Memory B cell (primary cell): ENCODE results near the gene CACNA1C.

ENCODE experiments used
- ATAC-seq: fragments of 150-1000 bp; cut with Tn5 transposase; 2 replicates; pipeline ENCODE4 v1.10.0; 2021; ENCODE audit warnings: low read depth, mild to moderate bottlenecking, moderate library complexity
- DNase-seq, 2 donors: peaks; one replicate each; pipeline ENCODE4 v3.0.0; 2022; ENCODE audit warnings: low spot score in 2 of 2
- H3K27ac Mint-ChIP-seq: one replicate; pipeline ENCODE4 v1.8.0; 2022; ENCODE audit warnings: mild to moderate bottlenecking, moderate library complexity, mixed read lengths
- H3K27me3 Mint-ChIP-seq: one replicate; pipeline ENCODE4 v1.8.0; 2022; ENCODE audit warnings: mixed read lengths
- H3K36me3 Mint-ChIP-seq: one replicate; pipeline ENCODE4 v1.8.0; 2022; ENCODE audit warnings: mild to moderate bottlenecking, mixed read lengths
- H3K4me1 Mint-ChIP-seq: one replicate; pipeline ENCODE4 v1.8.0; 2022; ENCODE audit warnings: mixed read lengths
- H3K4me3 Mint-ChIP-seq: one replicate; pipeline ENCODE4 v1.8.0; 2022; ENCODE audit warnings: mild to moderate bottlenecking, moderate library complexity, mixed read lengths
- H3K9me3 Mint-ChIP-seq: one replicate; pipeline ENCODE4 v1.8.0; 2022; ENCODE audit warnings: mixed read lengths

Gene CACNA1C

DNA sequence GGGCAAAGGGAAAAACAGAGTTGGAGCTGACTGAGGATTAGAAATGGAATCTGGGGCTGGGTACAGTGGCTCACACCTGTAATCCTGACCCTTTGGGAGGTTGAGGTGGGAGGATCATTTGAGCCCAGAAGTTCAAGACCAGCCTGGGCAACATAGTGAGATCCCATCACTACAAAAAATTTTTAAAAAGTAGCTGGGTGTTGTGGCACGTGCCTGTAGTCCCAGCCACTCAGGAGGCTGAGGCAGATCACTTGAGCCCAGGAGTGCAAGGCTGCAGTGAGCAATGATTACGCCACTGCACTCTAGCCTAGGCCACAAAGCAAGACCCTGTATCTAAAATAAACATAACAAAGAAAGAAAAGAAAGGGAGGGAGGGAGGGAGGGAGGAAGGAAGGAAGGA is 33.7 kb upstream of the CACNA1C start:
- H3K4me1 Mint-ChIP-seq = no peaks in the 10 kb centered on the region
- H3K36me3 Mint-ChIP-seq = no peaks in the 10 kb centered on the region
- ATAC-seq = no peak
- DNase-seq = no peak
- H3K9me3 Mint-ChIP-seq = no peaks in the 10 kb centered on the region
- H3K27ac Mint-ChIP-seq = no peak overlapping the region
- peaks cover 14% of the 10 kb centered on the region for H3K27me3 Mint-ChIP-seq
- H3K4me3 Mint-ChIP-seq = no peak overlapping the region

DNA sequence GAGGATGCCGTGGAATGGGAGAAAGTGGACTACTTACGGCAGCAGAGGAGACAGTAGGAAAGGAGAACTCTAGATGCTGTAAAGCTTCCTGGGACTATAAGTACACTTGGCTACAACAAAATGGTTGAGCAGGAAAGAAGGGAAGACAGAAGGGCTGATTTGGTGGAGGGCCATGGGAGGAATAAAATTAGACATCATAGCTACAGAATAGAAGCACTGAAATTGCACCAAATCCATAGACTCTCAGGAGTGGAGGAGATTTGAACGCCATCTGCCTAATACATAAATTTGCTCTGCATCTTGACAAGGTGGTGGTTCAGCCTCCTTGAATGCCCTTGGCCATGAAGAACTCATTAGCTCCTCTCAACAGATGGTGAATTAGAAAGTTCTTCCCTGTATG is 32.3 kb upstream of the CACNA1C start:
- H3K27ac Mint-ChIP-seq = no peak overlapping the region
- H3K9me3 Mint-ChIP-seq = no peaks in the 10 kb centered on the region
- H3K4me1 Mint-ChIP-seq = no peaks in the 10 kb centered on the region
- ATAC-seq = no peak
- H3K4me3 Mint-ChIP-seq = no peak overlapping the region
- H3K27me3 Mint-ChIP-seq = peaks cover 14% of the 10 kb centered on the region
- H3K36me3 Mint-ChIP-seq = no peaks in the 10 kb centered on the region
- no peak for DNase-seq

DNA sequence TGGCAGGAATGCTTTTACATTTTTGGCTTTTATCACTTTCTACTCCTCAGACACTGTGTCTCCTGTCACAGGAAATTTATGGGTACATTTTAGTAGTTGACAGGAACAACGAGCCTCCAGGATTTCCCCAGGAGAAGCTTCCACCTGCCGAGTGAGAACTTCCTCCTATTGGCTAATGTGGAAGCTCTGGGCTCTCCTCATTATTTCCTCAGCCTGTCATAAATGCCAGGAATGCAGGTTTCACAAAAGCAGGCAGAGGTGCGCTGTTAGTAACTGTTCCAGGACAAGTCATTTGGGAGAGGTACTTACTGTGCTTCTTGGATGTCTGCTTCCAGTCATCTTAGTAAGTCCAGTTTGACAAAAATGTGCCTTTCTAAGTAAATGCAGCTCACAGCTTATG is 29.4 kb upstream of the CACNA1C start:
- H3K9me3 Mint-ChIP-seq = no peaks in the 10 kb centered on the region
- H3K4me3 Mint-ChIP-seq = no peak overlapping the region
- H3K4me1 Mint-ChIP-seq = no peaks in the 10 kb centered on the region
- ATAC-seq (no peak), DNase-seq (no peak)
- H3K27me3 Mint-ChIP-seq = peaks cover 9% of the 10 kb centered on the region
- H3K27ac Mint-ChIP-seq = no peak overlapping the region
- H3K36me3 Mint-ChIP-seq = no peaks in the 10 kb centered on the region

DNA sequence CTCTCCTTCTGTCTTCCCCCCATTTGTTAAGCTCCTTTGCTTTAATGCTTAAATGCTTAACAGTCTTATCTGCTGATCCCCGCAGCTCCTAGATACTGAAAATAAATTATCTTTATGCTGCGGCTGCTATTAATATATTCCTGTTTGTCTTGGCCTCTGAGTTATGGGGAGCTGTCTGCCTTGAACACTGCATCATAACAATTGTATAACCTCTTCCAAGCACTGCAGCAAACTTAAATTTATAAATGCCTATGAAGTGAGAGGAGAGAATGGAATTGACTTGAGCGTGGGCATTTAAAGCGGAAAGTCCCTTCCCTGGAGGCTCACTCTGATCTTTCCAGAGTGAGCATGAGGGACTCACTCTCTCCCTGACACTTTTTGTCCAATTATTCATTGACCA is 25.4 kb upstream of the CACNA1C start:
- Mint-ChIP-seq H3K36me3 (no peaks in the 10 kb centered on the region), H3K27ac (no peak overlapping the region), H3K4me1 (no peaks in the 10 kb centered on the region), H3K9me3 (no peaks in the 10 kb centered on the region), H3K4me3 (no peak overlapping the region), H3K27me3 (peaks cover 11% of the 10 kb centered on the region)
- ATAC-seq (no peak), DNase-seq (no peak)

DNA sequence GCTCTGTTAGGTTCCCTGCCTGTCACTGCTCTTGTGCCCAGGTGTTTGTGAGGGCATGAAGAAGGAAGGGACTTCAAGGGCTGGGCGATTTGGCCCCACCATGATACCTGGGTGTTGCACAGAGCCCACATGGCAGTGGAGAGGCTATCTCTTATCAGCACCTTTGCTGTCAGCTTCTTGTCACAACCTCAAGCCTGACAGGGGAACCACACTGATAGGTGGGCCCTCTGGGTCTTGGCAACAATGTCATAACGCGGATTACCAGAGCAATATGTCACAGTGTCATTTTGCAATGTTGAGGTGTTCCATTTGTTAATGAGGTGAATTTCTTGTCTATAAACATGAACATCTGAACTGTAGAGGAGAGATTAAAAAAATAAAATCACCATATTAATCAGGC is 22.9 kb upstream of the CACNA1C start:
- peaks cover 17% of the 10 kb centered on the region for H3K27me3 Mint-ChIP-seq
- no peaks in the 10 kb centered on the region for H3K9me3 Mint-ChIP-seq
- H3K4me3 Mint-ChIP-seq = no peak overlapping the region
- peaks cover 3% of the 10 kb centered on the region for H3K4me1 Mint-ChIP-seq
- no peak overlapping the region for H3K27ac Mint-ChIP-seq
- no peaks in the 10 kb centered on the region for H3K36me3 Mint-ChIP-seq
- ATAC-seq (no peak), DNase-seq (no peak)

DNA sequence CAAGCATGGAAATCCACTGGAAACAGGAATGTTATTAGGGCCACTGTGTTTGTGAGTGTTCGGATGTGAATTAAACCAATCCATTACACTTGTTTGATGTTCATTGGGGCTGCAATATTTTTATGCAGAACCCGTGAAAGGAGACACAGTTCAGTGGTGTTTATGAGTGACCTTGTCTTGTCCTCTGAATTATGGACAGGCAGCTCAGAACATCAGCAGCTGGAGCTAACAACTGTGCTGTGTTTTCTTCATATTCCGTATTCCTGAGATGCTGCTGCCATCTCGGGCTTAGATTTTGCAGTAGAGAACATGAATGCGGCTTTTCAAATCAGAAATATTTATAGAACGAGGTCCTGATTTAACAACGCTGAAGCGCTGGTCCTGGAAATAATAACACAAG is 20.3 kb upstream of the CACNA1C start:
- no peak overlapping the region for H3K4me3 Mint-ChIP-seq
- H3K36me3 Mint-ChIP-seq = no peaks in the 10 kb centered on the region
- H3K27ac Mint-ChIP-seq = no peak overlapping the region
- no peak for DNase-seq
- peaks cover 29% of the 10 kb centered on the region for H3K27me3 Mint-ChIP-seq
- no peaks in the 10 kb centered on the region for H3K9me3 Mint-ChIP-seq
- no peak for ATAC-seq
- peaks cover 11% of the 10 kb centered on the region for H3K4me1 Mint-ChIP-seq

DNA sequence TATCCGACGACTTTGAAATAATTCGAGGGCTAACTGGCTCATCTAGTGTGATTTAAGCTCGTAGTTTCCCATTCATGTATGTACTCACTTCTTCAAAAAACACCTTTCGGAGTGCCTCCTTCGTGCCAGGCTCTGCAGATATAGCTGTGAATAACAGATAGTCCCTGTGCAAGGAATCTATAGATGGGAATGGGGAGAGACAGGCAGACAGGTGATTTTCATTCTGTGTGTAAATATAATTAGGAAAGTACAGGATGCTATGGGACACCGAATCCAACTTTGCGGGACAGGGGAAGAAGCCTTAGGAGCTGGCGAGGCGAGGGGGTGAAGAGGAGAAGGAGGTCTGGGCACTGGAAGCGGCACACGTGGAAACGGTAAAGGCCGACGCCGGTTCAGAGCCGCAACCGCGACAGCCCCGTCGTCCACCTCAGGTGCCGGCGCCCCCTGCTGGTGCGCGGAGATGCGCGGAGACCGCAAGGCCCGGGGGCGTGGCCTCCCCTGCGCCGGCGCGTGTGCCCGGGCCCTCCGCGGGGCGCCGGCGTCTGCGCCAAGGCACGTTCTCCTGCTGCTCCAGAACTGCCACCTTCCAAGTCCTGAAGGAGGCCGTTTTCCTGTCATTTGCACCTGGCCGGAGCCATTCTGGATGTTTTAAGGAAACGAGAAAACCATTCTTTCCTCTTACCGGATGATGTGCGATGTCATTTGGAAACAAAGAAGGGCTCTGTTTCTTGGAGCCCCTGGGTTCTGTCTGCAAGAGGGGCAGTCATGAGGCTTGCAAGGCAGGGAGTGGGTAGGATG is 18.0 kb upstream of the CACNA1C start:
- H3K9me3 Mint-ChIP-seq = no peaks in the 10 kb centered on the region
- ATAC-seq (peak; percentile 99), DNase-seq (peak; percentile 80 to 84)
- no peaks in the 10 kb centered on the region for H3K36me3 Mint-ChIP-seq
- H3K4me3 Mint-ChIP-seq = peak overlapping the region; percentile 67
- H3K27me3 Mint-ChIP-seq = peaks cover 30% of the 10 kb centered on the region
- H3K4me1 Mint-ChIP-seq = peaks cover 11% of the 10 kb centered on the region
- H3K27ac Mint-ChIP-seq = no peak overlapping the region

DNA sequence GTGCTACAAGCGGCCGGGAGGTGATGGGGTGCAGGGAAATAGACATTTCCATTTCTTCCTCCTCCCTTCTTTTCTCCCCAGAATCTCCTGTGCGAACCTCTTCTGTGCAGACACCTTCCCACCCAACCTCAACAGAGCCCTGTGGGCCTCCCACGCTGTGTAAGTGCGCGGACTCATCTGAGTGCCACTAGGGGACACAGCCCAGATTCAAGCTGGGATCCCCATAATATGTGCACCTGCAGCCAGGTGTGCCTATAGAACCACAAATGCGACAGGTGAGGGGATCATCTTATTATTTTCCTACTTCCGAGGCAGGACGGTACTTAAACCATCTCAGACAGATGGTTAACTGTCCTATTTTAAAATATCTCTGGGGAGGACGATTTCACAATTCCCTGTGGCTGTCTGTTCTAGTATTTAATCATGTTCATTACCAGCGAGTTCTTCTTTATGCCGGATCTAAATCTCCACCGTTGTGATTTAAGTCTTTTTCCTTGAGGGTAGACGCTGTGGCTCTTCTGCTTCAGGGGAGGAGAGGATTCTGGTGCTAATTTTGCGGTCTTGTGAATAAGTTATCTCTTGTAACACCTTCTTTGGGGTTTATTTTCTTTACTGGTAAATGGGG is 17.2 kb upstream of the CACNA1C start:
- H3K27me3 Mint-ChIP-seq = peaks cover 30% of the 10 kb centered on the region
- no peaks in the 10 kb centered on the region for H3K9me3 Mint-ChIP-seq
- no peaks in the 10 kb centered on the region for H3K36me3 Mint-ChIP-seq
- ATAC-seq (peak; percentile 3), DNase-seq (no peak)
- peak overlapping the region; percentile 67 for H3K4me3 Mint-ChIP-seq
- H3K27ac Mint-ChIP-seq = no peak overlapping the region
- H3K4me1 Mint-ChIP-seq = peaks cover 11% of the 10 kb centered on the region

DNA sequence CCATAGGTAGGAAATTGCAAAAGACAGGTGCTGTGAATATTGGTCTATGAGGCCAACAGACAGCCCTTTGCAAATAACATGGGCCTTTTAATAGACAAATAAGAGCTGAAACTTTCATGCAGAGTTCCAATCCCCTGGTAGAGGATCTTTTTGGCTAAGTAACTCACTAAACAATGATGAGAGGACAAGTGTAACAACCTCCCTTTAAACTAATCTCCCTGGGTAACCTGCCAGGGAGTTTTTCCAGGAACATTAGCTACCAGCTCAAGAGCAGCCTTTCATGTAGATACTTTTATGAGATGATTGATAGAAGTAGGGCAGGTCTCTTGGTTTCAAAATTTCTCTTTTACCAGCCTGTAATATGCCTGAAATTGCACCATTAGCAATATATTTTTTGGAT is 13.8 kb upstream of the CACNA1C start:
- H3K36me3 Mint-ChIP-seq = no peaks in the 10 kb centered on the region
- H3K4me3 Mint-ChIP-seq = no peak overlapping the region
- H3K9me3 Mint-ChIP-seq = no peaks in the 10 kb centered on the region
- H3K27me3 Mint-ChIP-seq = peaks cover 29% of the 10 kb centered on the region
- no peak overlapping the region for H3K27ac Mint-ChIP-seq
- ATAC-seq = no peak
- DNase-seq = no peak
- peaks cover 11% of the 10 kb centered on the region for H3K4me1 Mint-ChIP-seq

DNA sequence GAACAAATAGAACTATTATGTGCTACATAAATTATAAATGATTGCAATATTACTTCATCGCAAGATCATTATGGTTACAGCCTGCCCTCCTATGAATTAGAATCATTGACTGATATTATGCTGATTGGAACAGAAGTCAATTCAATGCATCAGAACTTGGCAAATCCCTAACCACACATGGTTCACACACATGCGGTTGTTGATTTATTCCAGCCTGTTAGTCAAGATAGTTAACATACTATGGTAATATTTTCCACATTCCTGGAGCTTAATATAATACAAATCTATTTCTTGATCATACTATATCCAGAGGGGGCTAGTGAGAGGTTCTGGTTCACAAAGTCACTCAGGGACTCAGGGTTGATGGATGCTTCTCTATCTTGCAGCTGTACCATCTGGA is 9.7 kb upstream of the CACNA1C start:
- H3K4me3 Mint-ChIP-seq = no peak overlapping the region
- ATAC-seq = no peak
- H3K9me3 Mint-ChIP-seq = no peaks in the 10 kb centered on the region
- DNase-seq = no peak
- H3K36me3 Mint-ChIP-seq = no peaks in the 10 kb centered on the region
- H3K4me1 Mint-ChIP-seq = no peaks in the 10 kb centered on the region
- peaks cover 19% of the 10 kb centered on the region for H3K27me3 Mint-ChIP-seq
- no peak overlapping the region for H3K27ac Mint-ChIP-seq

DNA sequence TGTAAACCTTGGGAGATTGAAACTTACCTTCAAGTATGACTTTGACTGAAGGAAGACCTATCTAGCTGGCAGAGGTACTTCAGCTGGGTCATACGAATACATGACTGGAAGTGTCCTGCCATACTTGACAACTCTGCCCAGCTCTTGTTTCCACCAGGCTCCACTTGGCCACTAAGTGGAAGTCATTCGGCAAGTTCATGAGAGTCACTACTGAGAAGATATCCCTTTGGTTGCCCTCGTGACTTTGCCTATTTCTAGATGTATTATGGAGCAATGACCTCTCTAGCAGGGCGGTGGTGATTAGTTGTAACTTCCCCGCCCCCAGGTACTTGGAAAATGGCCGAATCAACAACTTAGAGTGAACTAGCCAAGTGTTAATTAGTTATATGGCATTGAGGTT is 8.6 kb upstream of the CACNA1C start:
- no peaks in the 10 kb centered on the region for H3K4me1 Mint-ChIP-seq
- no peaks in the 10 kb centered on the region for H3K9me3 Mint-ChIP-seq
- DNase-seq (no peak), ATAC-seq (no peak)
- H3K27me3 Mint-ChIP-seq = peaks cover 22% of the 10 kb centered on the region
- no peak overlapping the region for H3K27ac Mint-ChIP-seq
- H3K4me3 Mint-ChIP-seq = no peak overlapping the region
- H3K36me3 Mint-ChIP-seq = no peaks in the 10 kb centered on the region

DNA sequence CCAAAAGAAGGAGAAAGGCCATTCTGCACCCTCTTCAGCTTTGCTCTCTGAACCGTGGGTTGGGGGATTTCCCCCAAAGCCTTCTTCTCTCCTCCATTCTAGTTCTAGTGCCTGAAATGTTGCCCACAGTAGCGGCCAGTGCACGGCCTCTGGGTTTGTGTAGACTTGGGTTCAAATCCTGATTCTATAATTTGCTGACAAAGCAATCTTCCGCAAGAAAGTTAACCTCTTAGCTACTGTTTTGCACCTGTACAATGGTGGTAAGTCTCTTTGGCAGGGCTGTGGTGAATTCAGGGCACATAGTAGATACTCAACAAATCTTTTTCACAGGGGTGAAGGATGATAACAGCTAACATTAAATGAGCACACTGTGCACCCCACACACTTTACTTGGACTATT is 5.8 kb upstream of the CACNA1C start:
- H3K9me3 Mint-ChIP-seq = no peaks in the 10 kb centered on the region
- peaks cover 27% of the 10 kb centered on the region for H3K27me3 Mint-ChIP-seq
- no peaks in the 10 kb centered on the region for H3K36me3 Mint-ChIP-seq
- H3K27ac Mint-ChIP-seq = no peak overlapping the region
- H3K4me1 Mint-ChIP-seq = peaks cover 9% of the 10 kb centered on the region
- H3K4me3 Mint-ChIP-seq = no peak overlapping the region
- peak; percentile 59 for ATAC-seq
- no peak for DNase-seq

DNA sequence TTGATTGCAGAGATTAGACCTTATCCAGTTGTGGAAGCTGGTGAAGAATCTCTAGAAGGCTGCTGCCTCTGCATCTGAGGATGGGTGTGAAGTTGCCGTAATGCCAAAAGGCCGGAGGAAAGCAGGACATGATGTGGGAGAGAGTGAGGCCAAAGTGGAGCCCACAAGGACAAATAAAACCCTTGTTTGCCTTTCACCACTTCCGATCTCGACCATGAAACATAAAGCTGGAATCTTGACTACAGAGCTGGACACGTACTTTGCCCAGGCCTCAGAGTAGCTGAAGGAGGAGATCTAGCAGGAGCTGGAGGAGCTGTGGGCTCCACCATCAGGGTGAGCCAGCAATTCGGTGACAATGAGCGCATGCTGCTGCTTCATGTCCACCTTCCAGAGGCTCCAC is 5.0 kb upstream of the CACNA1C start:
- DNase-seq = no peak
- Mint-ChIP-seq H3K4me3 (no peak overlapping the region), H3K9me3 (no peaks in the 10 kb centered on the region), H3K27ac (no peak overlapping the region), H3K4me1 (peaks cover 9% of the 10 kb centered on the region), H3K27me3 (peaks cover 22% of the 10 kb centered on the region), H3K36me3 (no peaks in the 10 kb centered on the region)
- ATAC-seq = no peak

DNA sequence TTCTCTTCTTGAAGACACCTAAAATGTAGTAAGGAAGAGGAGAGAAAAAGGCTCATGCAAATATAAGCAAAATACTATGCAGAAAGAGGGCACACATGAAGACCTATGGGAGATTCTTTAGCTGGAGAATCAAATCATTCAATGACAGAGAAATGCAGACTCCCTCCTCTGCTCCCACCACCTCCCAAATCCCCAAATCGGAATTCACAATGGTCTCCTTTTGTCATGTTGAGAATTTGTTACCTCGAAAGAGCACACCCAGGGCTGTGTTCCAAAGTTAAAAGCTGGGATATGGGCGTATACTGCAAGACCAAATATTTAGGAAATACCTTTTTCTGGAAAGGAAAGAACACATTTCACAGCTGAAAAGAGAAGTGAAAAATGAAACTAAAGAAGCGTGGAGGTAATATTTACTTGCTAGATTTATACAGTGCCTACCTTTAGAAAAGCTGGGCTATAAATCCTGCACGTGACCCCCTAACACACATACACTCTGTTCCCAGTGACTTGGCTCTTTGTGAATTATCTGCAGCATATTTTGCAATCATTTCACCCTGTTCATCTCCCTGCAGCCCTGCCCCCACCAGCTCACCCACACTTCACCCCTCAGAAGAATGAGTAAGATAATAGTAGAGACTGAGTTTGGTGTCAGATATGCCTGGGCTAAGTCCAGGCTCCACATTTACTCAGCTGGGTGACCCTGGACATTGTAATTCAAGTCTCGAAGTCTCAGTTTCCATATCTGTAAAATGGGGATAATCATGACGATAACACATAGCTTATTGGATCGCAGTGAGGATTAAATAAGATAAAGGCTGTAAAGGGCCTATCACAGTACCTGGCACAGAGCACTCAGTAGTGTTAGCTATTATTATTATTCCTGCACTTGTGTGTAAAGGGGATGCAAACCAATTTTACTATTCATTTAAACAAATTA is 2.9 kb upstream of the CACNA1C start:
- ATAC-seq = no peak
- Mint-ChIP-seq H3K9me3 (no peaks in the 10 kb centered on the region), H3K27me3 (peaks cover 26% of the 10 kb centered on the region), H3K36me3 (no peaks in the 10 kb centered on the region), H3K4me3 (no peak overlapping the region), H3K4me1 (peaks cover 18% of the 10 kb centered on the region), H3K27ac (no peak overlapping the region)
- DNase-seq = no peak
